IPS-18c (cell line): ENCODE data around the gene OR14A16.

ENCODE experiments used
- H3K4me3 ChIP-seq: 2 replicates; pipeline ENCODE4 v1.7.0; 2013; ENCODE audit warnings: low read depth, mild to moderate bottlenecking, low read length, moderate library complexity; ENCODE audit not compliant: insufficient read depth
- H3K9me3 ChIP-seq: one replicate; pipeline ENCODE4 v1.6.1; 2013; ENCODE audit warnings: mild to moderate bottlenecking, low read length, moderate library complexity; ENCODE audit not compliant: control insufficient read depth, insufficient read depth

OR14A16 gene

GRCh38 chr1:247825362-247825761 is 1.4 kb upstream of the OR14A16 start:
- H3K9me3 ChIP-seq = no peaks in the 10 kb centered on the region
- no peak overlapping the region for H3K4me3 ChIP-seq

GRCh38 chr1:247822060-247822459 is 1.9 kb downstream of the OR14A16 start:
- Histone ChIP-seq H3K4me3 (no peak overlapping the region), H3K9me3 (no peaks in the 10 kb centered on the region)

- Histone ChIP-seq H3K9me3 (no peaks in the 10 kb centered on the region), H3K4me3 (no peak overlapping the region)
Measured at GRCh38 chr1:247812637-247813036, 11.3 kb downstream of the OR14A16 start.

- Histone ChIP-seq H3K9me3 (peaks cover 5% of the 10 kb centered on the region), H3K4me3 (no peak overlapping the region)
Measured at GRCh38 chr1:247797518-247797917, 26.4 kb downstream of the OR14A16 start.

GRCh38 chr1:247769603-247770002 is 54.3 kb downstream of the OR14A16 start:
- Histone ChIP-seq H3K9me3 (no peaks in the 10 kb centered on the region), H3K4me3 (no peak overlapping the region)
